ENCODE measurements around the gene CDK1.
"Not testable (repeated sequence)": the region's sequence is repeated elsewhere in the genome, so short reads cannot be mapped to it uniquely, and the experiment has no call there.

CDK1 gene

GRCh38 chr10:60816628-60817397, 38.5 kb downstream of the CDK1 start:
- no peak for DNase-seq (ENCODE audit: low read depth in 2 of 2)

- no peak for DNase-seq (ENCODE audit: low read depth in 2 of 2)
Measured at GRCh38 chr10:60817398-60817805, 39.1 kb downstream of the CDK1 start.

- DNase-seq (ENCODE audit: low read depth in 2 of 2) = no peak
Measured at GRCh38 chr10:60818134-60818770, 40.0 kb downstream of the CDK1 start.

- DNase-seq (ENCODE audit: low read depth in 2 of 2) = no peak
Measured at GRCh38 chr10:60819271-60819670, 41.0 kb downstream of the CDK1 start.

- no peak for DNase-seq (ENCODE audit: low read depth in 2 of 2)
Measured at GRCh38 chr10:60820093-60820754, 41.9 kb downstream of the CDK1 start.

GRCh38 chr10:60821656-60822055, 43.4 kb downstream of the CDK1 start:
- no peak for DNase-seq (ENCODE audit: low read depth in 2 of 2)

- no peak for DNase-seq (ENCODE audit: low read depth in 2 of 2)
Measured at GRCh38 chr10:60822809-60823208, 44.5 kb downstream of the CDK1 start.

- no peak for DNase-seq (ENCODE audit: low read depth in 2 of 2)
Measured at GRCh38 chr10:60823324-60823723, 45.0 kb downstream of the CDK1 start.

- DNase-seq (ENCODE audit: low read depth in 2 of 2) = no peak
Measured at GRCh38 chr10:60825520-60825919, 47.2 kb downstream of the CDK1 start.

GRCh38 chr10:60827791-60828488, 49.7 kb downstream of the CDK1 start:
- DNase-seq (ENCODE audit: low read depth in 2 of 2) = no peak

- no peak for DNase-seq (ENCODE audit: low read depth in 2 of 2)
Measured at GRCh38 chr10:60828489-60828852, 50.2 kb downstream of the CDK1 start.

GRCh38 chr10:60832136-60832535, 53.9 kb downstream of the CDK1 start:
- not testable (repeated sequence) for DNase-seq (ENCODE audit: low read depth in 2 of 2)

GRCh38 chr10:60834401-60834800, 56.1 kb downstream of the CDK1 start:
- no peak for DNase-seq (ENCODE audit: low read depth in 2 of 2)

GRCh38 chr10:60835049-60835448, 56.8 kb downstream of the CDK1 start:
- DNase-seq (ENCODE audit: low read depth in 2 of 2) = no peak

GRCh38 chr10:60841227-60841626, 62.9 kb downstream of the CDK1 start:
- DNase-seq (ENCODE audit: low read depth in 2 of 2) = not testable (repeated sequence)

GRCh38 chr10:60842694-60843093, 64.4 kb downstream of the CDK1 start:
- no peak for DNase-seq (ENCODE audit: low read depth in 2 of 2)

Data from stimulated activated CD8-positive, alpha-beta memory T cell treated with anti-CD3 and anti-CD28 coated beads, Interleukin-15, amount 100 ng/mL, for 48 hours (primary cell).